ENCODE data around the gene TIMM50. TPM values are rescaled to one million over a fixed set of nuclear protein-coding genes. Genes with fewer than 3 reads are reported as not detected.

Gene TIMM50
- total and polyA plus RNA-seq, 2 of the 8 experiments (the other 6 are each of a cell fraction or from before 2014, with no cell fraction given), result 155 to 187 TPM

GRCh38 chr19:39469567-39469966 is 11.1 kb upstream of the TIMM50 start:
- Histone ChIP-seq H3K56ac (replicated peaks; ENCODE audit: insufficient read length, low read depth, low read length) (no peak overlapping the region), H3K4me3 (ENCODE audit: extremely low read depth in 1 of 4, insufficient read depth in 2 of 4, low read depth in 3 of 4, low read length in 4 of 4) (no peak overlapping the region), H2BK5ac (ENCODE audit: low read depth, low read length) (no peak overlapping the region), H3K14ac (ENCODE audit: insufficient read length) (no peak overlapping the region), H3K36me3 (ENCODE audit: control insufficient read depth in 2 of 4, insufficient read depth in 4 of 4, low read length in 3 of 4) (peaks cover 40 to 81% (median 72%) of the 10 kb centered on the region in 4 experiments), H2BK120ac (replicated peaks; ENCODE audit: low read depth, low read length) (no peak overlapping the region), H3K79me1 (ENCODE audit: low read depth, low read length) (peaks cover 14% of the 10 kb centered on the region), H3K23ac (ENCODE audit: insufficient read length) (no peak overlapping the region), H3K4me2 (ENCODE audit: insufficient read depth in 1 of 2, low read depth in 2 of 2, low read length in 2 of 2) (no peak overlapping the region), H2AK5ac (ENCODE audit: low read depth, low read length) (no peak overlapping the region), H4K5ac (ENCODE audit: insufficient read length, low read depth, low read length) (no peak overlapping the region), H2AFZ (ENCODE audit: low read length) (no peak overlapping the region), H3K23me2 (ENCODE audit: low read depth, low read length) (peaks cover 1% of the 10 kb centered on the region; the same call in 1 of the 2 replicates), H3K27ac (ENCODE audit: low read depth, low read length) (no peak overlapping the region), H3K27me3 (replicated peaks in 1 of 4; ENCODE audit: control insufficient read depth in 3 of 4, extremely low read depth in 1 of 4, insufficient read depth in 3 of 4, low read length in 3 of 4) (no peaks in the 10 kb centered on the region), H2BK20ac (ENCODE audit: low read length) (no peak overlapping the region), H3K9me3 (ENCODE audit: insufficient read depth in 2 of 2, low read depth in 1 of 2, low read length in 1 of 2) (no peaks in the 10 kb centered on the region), H3K79me2 (ENCODE audit: control insufficient read depth in 1 of 2, insufficient read depth in 2 of 2, low read length in 2 of 2) (no peaks in the 10 kb centered on the region), H3K4me1 (replicated peaks in 1 of 4; ENCODE audit: control insufficient read depth in 3 of 4, insufficient read depth in 4 of 4, low read length in 3 of 4) (no peaks in the 10 kb centered on the region; a peak in 1 of 7 replicates), H3K9ac (replicated peaks in 1 of 4; ENCODE audit: extremely low read depth in 1 of 4, low read depth in 3 of 4, low read length in 3 of 4) (no peak overlapping the region), H4K8ac (ENCODE audit: extremely low read depth, insufficient read depth, low read length) (no peak overlapping the region), H4K20me1 (replicated peaks in 1 of 2; ENCODE audit: control insufficient read depth in 1 of 2, insufficient read depth in 2 of 2, low read length in 2 of 2) (peaks cover 6 to 24% of the 10 kb centered on the region in 2 experiments), H3K4ac (replicated peaks; ENCODE audit: insufficient read length, low read depth, low read length) (no peak overlapping the region), H2BK12ac (ENCODE audit: low read depth, low read length) (no peak overlapping the region), H3K18ac (ENCODE audit: extremely low read depth, low read length) (no peak overlapping the region), H4K91ac (replicated peaks; ENCODE audit: insufficient read length, low read length) (no peak overlapping the region), H2BK15ac (ENCODE audit: low read length) (no peak overlapping the region)
- WGBS, 2 experiments (ENCODE audit: extremely low coverage in 1 of 2, insufficient coverage in 1 of 2, insufficient read length in 1 of 2, insufficient replicate concordance in 2 of 2, low coverage in 1 of 2, low lambda C conversion rate in 2 of 2, missing lambda C conversion rate in 1 of 2), result 93% methylated on average over 6 of the region's 6 CpGs; no CpG with 5 or more reads in 1 of the 2 experiments
- CTCF ChIA-PET (ENCODE audit: partially characterized antibody), result interaction anchor here (1.0 to 2.0 kb wide), 4 partner anchors 10 to 64 kb away, joined by 3 to 6 read pairs (median 5); no protein-coding TSS in a partner anchor
- DNase-seq (ENCODE audit: low read depth in 1 of 2, low spot score in 2 of 2) (no peak), FAIRE-seq (no peak)
- POLR2A ChIA-PET (ENCODE audit: partially characterized antibody), result interaction anchor here (0.9 to 47.8 kb wide), 6 partner anchors 11 to 46 kb away, joined by 3 to 1154 read pairs (median 4); partner anchors contain the start of genes PLEKHG2, RPS16 and TIMM50
- no peak for TF ChIP-seq CBX5 (IDR thresholded peaks at IDR 0.05; ENCODE audit: low read depth, low read length)
- no peak for TF ChIP-seq BCL11A (IDR thresholded peaks at IDR 0.05; ENCODE audit: low read depth in 2 of 2, low read length in 2 of 2)
- no peak for TF ChIP-seq CBX8 (IDR thresholded peaks at IDR 0.05; ENCODE audit: borderline replicate concordance, low read depth, low read length)
- no peak for TF ChIP-seq POU5F1 (IDR thresholded peaks at IDR 0.05; ENCODE audit: low read depth, low read length)
- TF ChIP-seq JUN (IDR thresholded peaks at IDR 0.05; ENCODE audit: low read depth, low read length), result no peak
- no peak for TF ChIP-seq HDAC6 (IDR thresholded peaks at IDR 0.05; ENCODE audit: low read depth, low read length)
- TF ChIP-seq POLR2A (IDR thresholded peaks at IDR 0.05; ENCODE audit: control extremely low read depth in 1 of 2, low read depth in 2 of 2, low read length in 2 of 2), result no peak
- no peak for TF ChIP-seq NRF1 (IDR thresholded peaks at IDR 0.05; ENCODE audit: low read depth, low read length)
- no peak for TF ChIP-seq RAD21 (IDR thresholded peaks at IDR 0.05 in 1 of 2, conservative IDR thresholded peaks at IDR 0.05 in 1 of 2; ENCODE audit: low read depth in 2 of 2, low read length in 2 of 2)
- TF ChIP-seq CHD1 (IDR thresholded peaks at IDR 0.05; ENCODE audit: low read depth, low read length), result no peak
- no peak for TF ChIP-seq RXRA (IDR thresholded peaks at IDR 0.05; ENCODE audit: insufficient read depth, low read depth, low read length)
- TF ChIP-seq KDM4A (IDR thresholded peaks at IDR 0.05; ENCODE audit: low read depth, low read length, severe bottlenecking), result no peak

Data from H1 (cell line).